HG02870 (cell line): ENCODE results near the gene SCUBE1.

Experiments
- ATAC-seq: cut with Tn5 transposase; IDR thresholded peaks from one replicate; pipeline ENCODE4 v1.9.1; 2021; ENCODE audit warnings: mild to moderate bottlenecking, moderate library complexity; ENCODE audit not compliant: unreplicated experiment

Gene SCUBE1

DNA sequence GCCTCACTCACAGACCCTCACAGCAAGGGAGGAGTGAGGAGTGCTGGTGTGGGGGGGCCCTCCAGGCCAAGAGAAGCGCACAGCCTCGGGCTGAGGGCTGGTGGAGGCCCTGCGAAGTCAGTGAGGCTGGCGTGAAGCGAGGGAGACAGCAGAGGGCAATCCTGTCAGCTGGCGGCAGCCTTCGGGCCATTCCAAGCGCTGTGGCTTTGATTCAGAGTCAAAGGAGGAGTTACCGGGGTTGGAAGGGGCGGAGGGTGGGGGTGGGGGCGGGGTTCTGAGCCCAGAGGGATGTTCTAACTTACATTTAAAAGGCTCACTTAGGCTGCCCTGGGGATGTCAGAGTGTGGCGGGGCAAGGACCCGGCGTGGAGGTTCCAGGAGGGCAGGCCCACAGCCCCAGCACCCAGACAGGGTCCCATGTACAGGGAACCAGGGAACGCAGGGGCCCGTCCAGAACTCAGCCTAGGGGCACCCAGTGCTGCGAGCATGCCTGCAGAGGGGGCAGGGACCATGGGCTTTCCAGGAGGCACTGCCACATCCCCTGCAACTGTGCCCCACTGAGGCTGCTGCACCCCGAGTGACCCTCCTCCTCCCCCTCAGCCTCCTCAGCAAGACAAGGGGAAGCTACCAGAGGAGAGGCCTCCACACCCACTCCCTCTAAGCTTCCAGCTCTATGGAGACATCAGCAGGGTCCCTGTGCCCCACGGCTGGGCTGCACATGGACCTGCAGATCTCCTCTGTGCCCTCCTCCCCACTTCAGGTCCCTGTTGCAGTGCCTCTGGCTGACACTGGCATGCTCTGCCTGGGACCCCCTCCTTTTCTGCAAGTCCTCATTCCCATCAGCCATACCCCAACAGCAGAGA is 116.6 kb downstream of the SCUBE1 start:
- no peak for ATAC-seq

DNA sequence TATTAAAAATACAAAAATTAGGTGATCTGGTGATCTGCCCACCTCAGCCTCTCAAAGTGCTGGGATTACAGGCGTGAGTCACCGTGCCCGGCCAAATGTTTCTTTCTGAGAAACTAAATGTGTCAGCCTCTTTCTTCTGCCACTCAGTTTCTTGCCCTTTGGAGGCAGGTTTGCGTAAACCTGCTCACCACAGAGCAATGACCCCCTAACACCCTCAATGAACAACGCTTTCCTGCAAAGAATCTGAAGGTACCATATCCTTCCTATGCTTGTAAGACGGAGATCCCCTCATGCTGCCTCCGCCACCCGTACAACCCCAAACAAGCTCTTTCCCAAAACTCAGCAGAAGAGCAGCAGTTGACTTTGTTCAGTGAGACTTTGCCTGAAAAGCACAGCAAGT is 117.6 kb downstream of the SCUBE1 start:
- ATAC-seq = no peak

DNA sequence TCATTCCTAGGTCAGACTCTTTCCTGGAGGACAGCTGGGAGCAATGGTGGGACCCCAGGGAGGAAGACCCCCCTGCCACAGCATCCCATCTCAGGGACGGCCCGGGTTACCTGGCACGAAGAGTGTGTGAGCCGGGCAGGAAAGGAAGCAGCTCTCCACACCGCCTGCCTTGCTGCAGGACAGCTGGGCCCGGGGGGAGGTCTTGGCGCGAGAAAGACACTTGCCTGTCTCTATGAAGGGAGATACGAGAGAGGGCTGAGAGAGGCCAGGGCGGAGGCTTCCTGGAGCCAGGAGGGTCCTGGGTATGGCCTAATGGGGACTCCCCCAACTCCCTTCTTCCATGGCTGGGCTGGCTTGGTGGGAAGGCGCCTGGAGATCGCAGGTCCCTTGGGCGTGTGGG is 120.2 kb downstream of the SCUBE1 start:
- no peak for ATAC-seq

DNA sequence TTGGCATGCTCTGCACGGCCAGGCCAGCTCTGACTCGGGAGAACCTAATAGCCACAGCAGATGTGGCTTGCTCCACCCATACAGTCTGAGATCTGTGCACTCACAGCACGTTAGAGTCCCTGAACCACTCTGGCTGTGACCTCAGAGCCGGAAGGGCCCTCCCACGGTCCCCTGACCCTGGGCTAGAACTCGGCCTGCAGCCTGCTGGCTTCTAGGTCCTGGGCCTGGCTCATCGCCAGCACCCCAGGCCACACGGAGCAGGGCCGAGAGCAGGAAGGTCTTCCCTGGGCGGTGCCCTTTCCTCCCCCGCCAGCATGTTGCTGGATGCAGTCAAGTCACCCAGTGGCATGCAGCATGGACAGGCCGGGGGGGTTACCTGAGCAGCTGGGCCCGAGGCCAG is 120.9 kb downstream of the SCUBE1 start:
- ATAC-seq = no peak

DNA sequence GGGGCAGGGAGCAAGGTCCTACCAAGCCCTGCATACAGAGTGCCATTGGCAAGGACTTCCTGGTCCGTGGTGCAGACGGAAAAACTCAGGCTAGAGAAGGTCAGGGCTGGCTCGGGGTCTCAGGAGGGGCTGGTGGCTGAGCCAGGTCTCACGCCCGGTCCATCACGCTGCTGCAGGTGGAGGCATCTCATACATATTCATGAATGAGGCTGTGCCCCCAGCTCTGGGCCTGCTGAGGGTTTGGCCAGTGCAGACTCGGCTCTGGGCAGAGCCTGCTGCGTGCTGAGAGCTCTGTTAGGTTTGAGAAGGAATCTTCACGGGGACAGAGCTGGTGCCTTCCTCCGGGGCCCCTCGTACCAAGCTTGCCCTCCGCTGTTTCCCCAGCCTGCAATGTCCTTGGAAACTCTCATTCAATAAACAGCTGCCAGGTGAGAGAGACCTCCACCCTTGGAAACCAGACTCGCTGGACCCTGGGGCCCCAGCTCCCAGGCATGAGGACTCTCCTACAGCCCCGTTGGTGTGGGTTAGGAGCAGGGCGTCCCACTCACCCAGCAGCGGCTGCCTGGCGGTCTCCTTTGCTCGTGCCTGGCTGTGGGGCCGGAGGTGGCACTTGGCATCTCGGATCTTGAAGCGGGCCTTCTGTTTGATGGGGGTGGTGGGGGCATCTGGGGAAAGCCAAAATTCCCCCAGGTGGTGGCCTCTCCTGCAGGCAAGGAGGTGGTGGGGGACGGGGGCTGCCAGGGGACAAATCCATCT is 122.4 kb downstream of the SCUBE1 start:
- no peak for ATAC-seq

DNA sequence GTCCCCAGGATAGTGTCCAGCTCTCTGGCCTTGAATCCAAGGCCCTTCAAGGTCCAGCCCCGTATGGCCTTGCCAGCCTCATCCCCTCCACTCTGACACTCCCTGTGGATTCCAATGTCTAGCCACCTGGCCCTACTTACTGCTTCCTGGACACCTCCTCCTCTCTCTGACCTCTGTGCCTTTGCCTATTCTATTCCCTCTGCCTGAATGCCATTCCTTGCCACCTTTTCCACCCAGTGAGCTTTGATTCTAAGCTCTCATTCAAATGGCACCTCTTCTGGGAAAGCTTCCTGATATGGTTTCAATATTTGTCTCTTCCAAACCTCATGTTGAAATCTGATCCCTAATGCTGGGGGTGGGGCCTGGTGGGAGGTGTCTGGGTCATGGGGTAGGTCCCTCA is 124.4 kb downstream of the SCUBE1 start:
- no peak for ATAC-seq

DNA sequence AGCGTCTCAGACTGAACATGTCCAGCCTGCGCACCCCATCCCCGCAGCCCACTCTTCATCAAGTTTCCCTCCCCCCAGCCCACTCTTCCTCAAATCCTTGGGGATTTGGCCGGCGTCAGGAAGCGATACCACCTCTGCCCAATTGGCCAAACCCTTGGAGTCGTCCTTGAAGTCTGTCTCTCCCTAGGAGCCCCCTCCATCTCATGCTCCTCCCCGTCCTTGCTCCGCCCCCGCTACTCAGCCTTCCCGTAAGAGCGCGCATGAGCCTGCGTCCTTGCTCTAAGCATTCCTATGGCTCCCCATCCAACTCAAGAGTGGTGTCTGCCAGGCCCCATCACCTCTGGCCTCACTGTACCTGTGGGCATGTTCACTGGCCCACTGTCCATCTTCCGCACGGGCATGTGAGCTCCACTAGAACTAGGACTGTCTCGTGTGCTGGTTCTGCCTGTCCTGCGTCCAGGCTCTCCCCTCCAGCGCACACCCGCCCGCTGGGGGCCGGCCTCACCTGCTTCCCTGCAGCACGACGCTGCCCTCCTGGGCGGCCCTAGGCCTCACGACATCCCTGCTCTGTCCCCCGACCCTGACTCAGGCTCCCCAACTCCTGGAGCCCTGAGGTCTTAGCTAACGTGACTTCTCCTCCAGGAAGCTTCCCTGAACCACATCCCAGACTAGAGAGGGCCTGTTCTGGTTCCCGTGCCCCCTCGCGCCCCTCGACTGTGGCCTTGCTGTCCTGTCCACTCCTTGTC is 125.7 kb downstream of the SCUBE1 start:
- no peak for ATAC-seq

DNA sequence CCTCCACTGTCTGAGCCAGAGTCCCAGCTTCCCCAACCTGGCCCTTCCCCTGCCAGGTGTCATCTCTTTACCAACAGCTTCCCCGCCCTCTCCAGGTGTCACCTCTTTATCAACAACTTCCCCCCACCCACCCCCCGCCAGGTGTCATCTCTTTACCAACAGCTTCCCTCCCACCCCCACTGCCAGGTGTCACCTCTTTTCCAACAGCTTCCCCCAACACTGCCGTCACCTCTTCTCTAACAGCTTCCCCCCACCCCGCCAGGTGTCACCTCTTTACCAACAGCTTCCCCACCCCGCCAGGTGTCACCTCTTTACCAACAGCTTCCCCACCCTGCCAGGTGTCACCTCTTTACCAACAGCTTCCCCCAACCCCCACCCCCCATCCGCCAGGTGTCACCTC is 126.4 kb downstream of the SCUBE1 start:
- ATAC-seq = no peak

DNA sequence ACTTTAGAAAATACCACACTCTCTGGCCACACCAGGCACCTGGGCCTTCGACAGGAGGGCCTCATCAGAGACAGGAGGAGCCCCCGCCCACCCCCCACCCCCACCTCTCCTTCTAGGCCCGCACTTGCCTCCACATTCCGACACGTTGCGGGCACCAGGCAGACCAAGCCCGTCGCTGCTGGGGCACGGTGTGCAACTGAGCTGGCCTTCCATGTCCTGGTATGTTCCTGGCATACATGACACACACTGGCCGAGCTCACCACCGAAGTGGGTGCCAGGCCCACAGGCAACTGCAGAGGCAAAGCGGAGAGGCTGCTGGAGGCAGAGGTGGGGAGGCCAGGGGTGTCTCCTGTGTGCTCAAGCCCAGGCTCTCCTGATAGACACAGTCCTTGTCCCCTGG is 129.2 kb downstream of the SCUBE1 start:
- no peak for ATAC-seq

DNA sequence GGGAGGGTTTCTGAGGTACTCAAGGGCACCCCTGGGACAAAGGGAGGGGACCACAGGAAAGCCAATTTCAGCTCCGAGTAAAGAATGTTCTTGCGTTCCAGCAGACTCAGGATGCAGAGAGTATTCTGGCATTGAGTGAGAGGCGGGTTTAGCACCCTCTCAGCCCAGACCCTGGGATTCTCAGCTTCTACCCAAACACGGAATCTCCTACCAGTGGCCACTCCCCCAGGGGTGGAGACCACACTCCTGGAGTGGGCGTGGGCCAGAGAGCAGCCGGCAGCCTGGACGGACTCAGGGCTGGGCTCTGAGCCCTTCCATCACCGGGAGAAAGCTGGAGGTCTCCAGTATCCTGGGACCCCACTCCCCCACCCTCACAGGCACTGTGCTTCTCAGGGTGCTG is 130.1 kb downstream of the SCUBE1 start:
- ATAC-seq = no peak

DNA sequence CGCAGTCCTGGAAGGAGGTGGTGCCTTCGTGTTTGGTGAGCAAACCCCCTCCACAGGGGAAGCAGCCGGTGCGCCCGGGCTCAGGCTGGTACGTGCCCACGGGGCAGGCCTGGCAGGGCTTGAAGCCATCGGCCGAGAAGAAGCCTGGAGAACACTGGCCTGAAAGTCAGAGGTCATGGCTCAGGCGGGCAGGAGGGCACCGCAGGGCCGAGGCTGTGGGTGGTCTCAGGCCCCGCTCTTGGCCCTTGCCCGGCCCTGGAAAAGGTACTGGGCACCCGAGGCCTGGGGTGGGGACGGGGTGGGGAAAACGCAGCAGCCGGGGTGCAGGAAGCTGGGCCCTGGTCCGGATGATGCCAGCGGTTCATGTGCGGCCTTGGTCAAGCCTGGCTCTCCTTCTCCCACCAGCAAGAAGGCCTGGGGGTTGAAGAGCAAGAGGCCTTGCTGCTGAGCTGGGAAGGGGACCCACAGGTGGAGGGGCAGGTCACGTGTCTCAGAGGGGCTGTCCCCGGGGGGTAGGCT is 130.7 kb downstream of the SCUBE1 start:
- no peak for ATAC-seq

DNA sequence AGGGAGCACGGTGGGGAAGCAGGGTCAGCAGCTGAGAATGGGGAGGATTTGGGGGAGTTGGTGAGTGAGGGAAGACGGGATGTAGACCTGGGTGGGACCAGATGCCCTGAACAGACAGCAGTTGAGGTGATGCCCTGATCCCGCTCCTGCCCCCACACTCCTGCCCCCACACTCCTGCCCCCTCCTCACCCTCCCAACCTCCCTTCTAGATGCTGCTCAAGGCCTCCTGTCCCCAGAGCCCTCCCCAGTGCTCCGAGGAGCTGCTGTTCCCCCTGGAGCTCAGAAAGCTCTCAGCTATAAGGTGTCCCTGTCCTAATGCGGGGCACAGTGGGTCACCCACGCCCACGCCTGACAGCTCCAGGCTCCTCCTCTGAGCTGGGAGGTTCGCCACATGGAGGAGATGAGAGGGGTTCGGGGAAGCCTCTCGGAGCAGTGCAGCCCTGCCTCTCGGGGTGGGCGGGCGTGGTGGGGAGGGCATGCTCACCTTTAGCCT is 131.2 kb downstream of the SCUBE1 start:
- no peak for ATAC-seq

DNA sequence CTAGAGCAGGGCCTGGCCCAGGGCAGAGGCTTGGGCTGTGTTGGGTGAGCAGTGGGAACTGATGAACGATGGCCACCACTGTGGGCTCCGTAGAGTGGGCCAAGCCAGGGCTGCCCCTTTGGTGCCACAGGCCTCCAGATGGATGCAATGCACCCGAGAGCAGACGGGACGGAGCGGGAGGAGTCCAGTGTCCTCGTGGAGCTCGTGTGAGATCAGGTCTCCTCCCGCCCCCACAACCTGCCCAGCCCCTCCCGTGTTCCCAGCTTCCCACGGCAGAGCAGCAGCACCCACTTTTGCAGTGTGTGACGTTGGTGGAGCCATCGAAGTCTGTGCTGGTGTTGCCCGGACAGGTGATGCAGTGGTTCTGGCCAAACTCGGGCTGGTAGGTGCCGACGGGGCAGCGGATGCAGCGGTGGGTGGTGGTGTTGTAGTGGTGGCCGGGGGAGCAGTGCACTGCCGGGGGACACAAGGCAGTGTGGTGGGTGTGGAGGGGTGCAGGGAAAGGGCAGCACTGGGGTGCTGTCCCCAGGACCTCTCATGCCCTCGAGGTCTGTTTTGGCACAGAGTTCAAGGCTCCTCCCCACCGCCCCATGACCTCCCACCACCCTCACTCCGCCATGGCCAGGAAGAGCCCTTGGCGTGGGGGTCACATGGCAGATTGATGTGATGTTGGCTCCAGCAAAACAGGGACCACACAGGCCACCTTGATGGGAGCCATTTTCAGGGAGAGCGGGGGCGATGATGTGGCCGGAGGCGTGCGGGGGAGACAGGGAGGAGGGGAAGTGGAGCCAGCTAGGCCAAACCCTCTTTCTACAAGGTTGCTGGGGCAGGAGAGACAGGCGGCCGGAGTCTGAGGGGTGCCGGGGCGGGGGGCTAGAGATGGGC is 132.3 kb downstream of the SCUBE1 start:
- no peak for ATAC-seq

DNA sequence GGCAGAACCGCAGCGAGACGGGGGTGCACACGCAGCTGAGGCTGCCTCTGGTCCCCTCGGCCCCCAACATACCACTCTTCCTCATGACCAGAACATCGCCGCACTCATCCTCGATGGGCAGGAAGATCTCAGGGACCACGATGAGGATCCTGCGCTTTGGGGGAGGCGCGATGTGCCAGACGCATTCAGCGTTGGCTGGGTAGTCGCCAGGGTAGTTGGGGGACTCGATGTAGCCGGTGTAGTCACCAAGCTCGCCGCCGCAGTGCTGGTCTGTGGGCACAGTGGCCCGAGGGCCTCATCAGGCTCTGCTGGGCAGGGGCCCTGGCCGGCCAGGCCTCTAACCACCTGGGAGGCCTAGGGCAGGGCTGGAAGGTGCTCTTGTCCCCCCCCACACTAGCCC is 133.2 kb downstream of the SCUBE1 start:
- no peak for ATAC-seq

DNA sequence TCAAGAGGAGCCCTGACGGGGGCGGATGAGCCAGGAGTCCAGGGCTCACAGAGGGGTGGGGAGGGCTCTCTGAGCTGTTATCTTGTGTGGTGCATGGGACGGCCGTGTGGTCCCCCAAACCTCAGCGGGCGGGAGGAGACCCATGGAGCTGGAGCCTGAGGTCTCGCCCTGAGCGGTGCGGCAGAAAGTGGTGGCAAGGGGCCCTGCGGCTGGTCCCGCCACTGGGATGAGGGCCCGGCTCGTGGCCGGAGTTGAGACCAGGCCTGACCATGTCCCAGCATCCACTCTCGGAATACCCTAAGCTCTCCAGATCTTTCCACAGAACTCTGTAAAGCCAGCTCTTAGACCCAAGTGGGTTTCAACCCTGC is 133.7 kb downstream of the SCUBE1 start:
- no peak for ATAC-seq

DNA sequence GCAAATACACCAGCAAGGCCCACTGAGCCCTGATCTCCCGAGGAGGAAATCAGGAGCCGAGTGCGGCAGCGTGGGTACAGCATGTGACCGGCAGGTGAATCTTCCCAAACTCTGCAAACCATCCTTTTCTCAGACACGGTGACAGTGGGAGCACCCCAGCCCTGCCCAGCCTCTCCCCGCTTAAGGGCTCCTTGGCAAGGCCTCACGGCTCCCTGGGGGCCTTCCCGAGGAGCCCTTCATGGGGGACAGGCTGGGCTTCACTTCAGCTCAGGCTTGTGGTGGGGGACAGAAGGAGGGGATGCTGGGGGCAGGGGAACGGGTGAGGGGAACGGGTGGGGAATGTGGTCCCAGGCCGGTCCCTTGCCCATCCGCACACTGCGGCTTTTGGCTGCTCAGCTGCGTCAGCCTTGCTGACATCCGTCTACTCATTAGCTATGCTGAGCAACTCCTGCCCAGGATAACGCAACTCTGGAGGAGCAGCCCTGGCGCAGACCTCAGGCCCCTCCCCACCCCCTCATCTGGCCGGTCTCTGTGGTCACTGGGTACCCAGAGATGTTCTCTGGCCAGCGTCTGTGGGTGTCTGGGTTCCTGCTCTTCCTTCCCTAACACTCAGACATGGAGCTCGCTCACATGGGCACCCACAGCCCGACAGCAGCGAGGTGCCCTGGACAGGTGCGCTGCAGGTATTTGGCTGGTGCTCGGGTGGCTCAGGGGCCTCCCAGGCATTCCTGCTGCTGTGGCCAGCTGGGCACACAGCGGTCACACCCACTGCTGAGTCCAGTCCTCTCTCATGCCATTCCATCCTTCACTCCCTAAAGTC is 134.3 kb downstream of the SCUBE1 start:
- no peak for ATAC-seq

DNA sequence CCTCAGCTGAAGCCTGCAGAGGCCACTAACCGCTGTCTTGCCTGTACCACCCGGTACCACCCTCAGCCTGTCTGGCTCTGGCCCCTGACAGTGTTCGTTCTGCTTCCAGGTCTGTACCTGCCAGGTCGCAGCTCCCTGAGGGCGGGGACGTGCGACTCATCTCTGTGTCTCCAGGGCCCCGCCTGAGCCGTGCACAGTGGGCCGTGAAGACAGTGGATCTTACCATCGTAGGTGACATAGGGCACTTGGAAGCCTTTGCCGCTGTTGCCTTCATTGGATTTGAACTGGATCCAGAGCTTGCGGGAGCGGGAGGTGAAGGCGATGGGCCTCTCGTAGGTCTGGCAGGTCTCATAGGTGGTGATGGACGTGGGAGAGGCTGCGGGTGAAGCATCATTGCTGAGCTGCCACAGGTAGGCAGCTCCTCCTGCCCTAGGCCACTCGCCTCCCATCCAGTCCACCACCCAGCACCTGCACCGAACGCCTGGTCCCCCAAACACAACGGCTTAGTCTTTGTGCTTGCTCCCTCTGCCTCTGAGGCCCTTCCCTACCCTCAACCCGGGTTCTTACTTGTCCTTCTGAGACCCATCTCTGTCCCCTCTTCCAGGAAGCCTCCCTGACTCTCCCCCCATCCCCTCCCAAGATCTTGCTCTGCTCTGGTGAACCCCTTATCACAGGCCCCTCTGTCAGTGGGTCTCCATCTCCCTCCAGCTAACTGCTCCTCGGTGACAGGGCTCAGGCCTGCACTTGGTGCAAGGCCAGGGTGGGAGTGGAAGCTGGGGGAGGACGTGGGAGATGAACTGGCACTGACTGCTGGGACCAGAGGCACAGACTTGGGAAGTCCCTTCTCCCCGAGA is 135.1 kb downstream of the SCUBE1 start:
- ATAC-seq = no peak

DNA sequence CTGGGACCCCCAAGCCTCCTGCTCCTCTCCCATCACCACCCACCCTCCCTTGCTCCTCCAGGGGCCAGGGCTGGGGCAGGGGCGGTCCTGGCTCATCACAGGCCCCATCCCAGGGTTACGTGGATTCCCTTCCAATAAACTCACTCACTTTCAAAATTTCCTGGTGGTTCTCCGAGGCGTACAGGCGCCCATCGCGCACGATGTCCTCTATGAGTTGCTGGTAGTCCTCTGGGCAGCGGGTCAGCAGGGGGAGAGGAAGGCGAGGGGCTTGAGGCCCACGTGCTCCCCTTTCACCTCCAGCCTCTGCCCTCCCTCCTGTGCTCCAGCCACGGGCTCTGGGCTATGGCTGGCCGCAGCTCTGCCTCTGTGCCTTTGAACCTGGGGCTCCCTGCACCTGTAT is 135.8 kb downstream of the SCUBE1 start:
- no peak for ATAC-seq
